PC-9 (cell line): Measurements from ENCODE around the gene NOS1AP. TPM values are rescaled to one million over a fixed set of nuclear protein-coding genes. Genes with fewer than 3 reads are reported as not detected.

Experiments
- BruUV-seq: library from RNA; stranded (reverse); fragments of 400-500 nt; replicated peaks from 2 replicates; lab custom pipeline; 2021; lab: Mats Ljungman, UMichigan
- CTCF ChIA-PET: fragments of 300-600 bp; sonication (Branson Sonifier 250); formaldehyde crosslinking; loops from one replicate; lab custom pipeline; 2022; ENCODE audit warnings: antibody characterized with exemption; lab: Charles Lee
- POLR2A ChIA-PET: fragments of 300-600 bp; sonication (Branson Sonifier 250); formaldehyde crosslinking; loops from one replicate; lab custom pipeline; 2022; ENCODE audit warnings: antibody characterized with exemption; ENCODE audit not compliant: unreplicated experiment; lab: Charles Lee
- DNase-seq, 2 experiments: peaks; one replicate each; pipeline versions ENCODE4 v3.0.0 to v3.0.0-alpha.2; 2015 to 2022; ENCODE audit warnings: mixed read lengths in 1 of 2
- H2AFZ ChIP-seq: fragments of 200-600 bp; sonication (generic); 2 replicates; pipeline ENCODE4 v1.8.1; 2017; ENCODE audit warnings: antibody characterized with exemption
- H3F3A ChIP-seq: fragments of 200-600 bp; sonication (generic); 2 replicates; pipeline ENCODE4 v1.8.1; 2017; ENCODE audit warnings: antibody characterized with exemption, mild to moderate bottlenecking, low read depth; ENCODE audit not compliant: insufficient read depth
- H3K27ac ChIP-seq: fragments of 200-600 bp; sonication (generic); 2 replicates; pipeline ENCODE4 v1.6.1; 2016; ENCODE audit warnings: mixed run types
- H3K27me3 ChIP-seq: fragments of 200-600 bp; sonication (generic); 2 replicates; pipeline ENCODE4 v1.6.1; 2016; ENCODE audit warnings: low read depth, mixed run types; ENCODE audit not compliant: insufficient read depth
- H3K36me3 ChIP-seq: fragments of 200-600 bp; sonication (generic); 2 replicates; pipeline ENCODE4 v1.6.1; 2016; ENCODE audit warnings: low read depth, mixed run types
- H3K4me1 ChIP-seq: fragments of 200-600 bp; sonication (generic); replicated peaks from 2 replicates; pipeline ENCODE4 v1.6.1; 2016; ENCODE audit warnings: mixed run types; ENCODE audit not compliant: insufficient read depth
- H3K4me2 ChIP-seq: fragments of 200-600 bp; sonication (generic); 2 replicates; pipeline ENCODE4 v1.6.1; 2017; ENCODE audit warnings: mixed run types
- H3K4me3 ChIP-seq: fragments of 200-600 bp; sonication (generic); 2 replicates; pipeline ENCODE4 v1.6.1; 2016; ENCODE audit warnings: mixed run types
- H3K79me2 ChIP-seq: fragments of 200-600 bp; sonication (generic); 2 replicates; pipeline ENCODE4 v1.6.1; 2017; ENCODE audit warnings: low read depth, mixed run types
- H3K9me2 ChIP-seq: fragments of 200-600 bp; sonication (generic); 2 replicates; pipeline ENCODE4 v1.8.1; 2017; ENCODE audit warnings: mild to moderate bottlenecking; ENCODE audit not compliant: insufficient read depth
- H3K9me3 ChIP-seq: fragments of 200-600 bp; sonication (generic); 2 replicates; pipeline ENCODE4 v1.8.1; 2016; ENCODE audit warnings: low read depth; ENCODE audit not compliant: insufficient read depth
- H4K20me1 ChIP-seq: fragments of 200-600 bp; sonication (generic); 2 replicates; pipeline ENCODE4 v1.8.1; 2017; ENCODE audit not compliant: insufficient read depth
- EZH2 ChIP-seq: fragments of 200-600 bp; sonication (generic); IDR thresholded peaks from 2 replicates; pipeline ENCODE4 v1.8.0; 2017; ENCODE audit warnings: antibody characterized with exemption, low read depth
- intact Hi-C: fragments of 100-400 bp; cut with micrococcal nuclease; formaldehyde crosslinking; loops from one replicate; pipeline ENCODE4 v1.10.0; 2022; ENCODE audit not compliant: unreplicated experiment
- total RNA-seq: library from RNA; stranded (reverse); gene quantifications from 2 replicates; pipeline ENCODE4 v1.2.3, GENCODE V29; 2021
- TF ChIP-seq, protein P1 (sequence below): fragments of 200-600 bp; sonication (generic); conservative IDR thresholded peaks from 2 replicates; pipeline ENCODE4 v1.6.1; 2017; ENCODE audit warnings: mixed run types, antibody characterized with exemption, mild to moderate bottlenecking, moderate library complexity

The NOS1AP gene
- total RNA-seq, 1 experiment from 2014 or later: 9.9 TPM

DNA sequence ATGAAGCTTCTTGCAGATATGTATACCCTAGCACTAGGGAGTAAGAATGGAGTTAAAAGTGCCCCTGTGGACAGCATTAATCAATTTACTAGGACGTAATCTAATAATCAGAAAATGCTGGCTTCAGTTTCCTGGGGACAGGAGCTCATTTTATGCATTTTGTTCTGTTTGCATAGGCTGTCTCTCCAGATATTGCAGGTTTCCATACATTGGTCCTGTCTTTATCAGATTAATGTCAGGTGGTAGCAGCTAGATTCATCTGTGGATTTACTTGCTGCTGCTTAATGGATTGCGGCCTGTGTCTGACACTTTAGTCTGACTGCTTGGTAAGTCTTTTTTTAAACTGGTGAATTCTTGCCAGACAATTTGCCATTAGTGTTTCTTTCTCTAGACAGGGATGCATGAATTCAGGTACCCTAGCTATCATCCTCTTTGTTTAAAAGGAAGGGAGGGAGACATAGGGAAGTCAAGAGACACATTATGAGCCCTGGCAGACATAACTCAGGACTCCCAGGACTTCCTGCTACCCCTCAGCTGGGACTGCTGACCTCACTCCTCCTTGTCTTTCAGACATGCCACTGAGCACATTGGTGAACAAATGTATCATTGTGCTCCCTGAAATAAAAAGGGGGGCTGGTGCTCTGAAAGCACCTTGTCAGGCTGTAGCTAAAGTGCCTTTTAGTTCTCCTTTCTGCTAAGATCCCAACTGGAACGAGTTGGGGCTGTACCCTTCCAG lies 47.7 kb downstream of the NOS1AP start:
- ChIA-PET POLR2A (no interaction called here), CTCF (no interaction called here)
- no peaks in the 10 kb centered on the region for H3K9me3 ChIP-seq
- H2AFZ ChIP-seq: no peak overlapping the region
- H3K79me2 ChIP-seq: peaks cover 93% of the 10 kb centered on the region
- H3K27ac ChIP-seq: no peak overlapping the region
- peaks cover 18% of the 10 kb centered on the region for H4K20me1 ChIP-seq
- peaks cover 9% of the 10 kb centered on the region; the same call in 1 of the 2 replicates for H3F3A ChIP-seq
- H3K27me3 ChIP-seq: no peaks in the 10 kb centered on the region
- TF ChIP-seq, protein P1, sequence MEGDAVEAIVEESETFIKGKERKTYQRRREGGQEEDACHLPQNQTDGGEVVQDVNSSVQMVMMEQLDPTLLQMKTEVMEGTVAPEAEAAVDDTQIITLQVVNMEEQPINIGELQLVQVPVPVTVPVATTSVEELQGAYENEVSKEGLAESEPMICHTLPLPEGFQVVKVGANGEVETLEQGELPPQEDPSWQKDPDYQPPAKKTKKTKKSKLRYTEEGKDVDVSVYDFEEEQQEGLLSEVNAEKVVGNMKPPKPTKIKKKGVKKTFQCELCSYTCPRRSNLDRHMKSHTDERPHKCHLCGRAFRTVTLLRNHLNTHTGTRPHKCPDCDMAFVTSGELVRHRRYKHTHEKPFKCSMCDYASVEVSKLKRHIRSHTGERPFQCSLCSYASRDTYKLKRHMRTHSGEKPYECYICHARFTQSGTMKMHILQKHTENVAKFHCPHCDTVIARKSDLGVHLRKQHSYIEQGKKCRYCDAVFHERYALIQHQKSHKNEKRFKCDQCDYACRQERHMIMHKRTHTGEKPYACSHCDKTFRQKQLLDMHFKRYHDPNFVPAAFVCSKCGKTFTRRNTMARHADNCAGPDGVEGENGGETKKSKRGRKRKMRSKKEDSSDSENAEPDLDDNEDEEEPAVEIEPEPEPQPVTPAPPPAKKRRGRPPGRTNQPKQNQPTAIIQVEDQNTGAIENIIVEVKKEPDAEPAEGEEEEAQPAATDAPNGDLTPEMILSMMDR: no peak
- no peak for TF ChIP-seq EZH2
- H3K4me2 ChIP-seq: no peak overlapping the region
- BruUV-seq: no TSS peak
- no peaks in the 10 kb centered on the region for H3K4me1 ChIP-seq
- no peaks in the 10 kb centered on the region for H3K9me2 ChIP-seq
- no peak overlapping the region for H3K4me3 ChIP-seq
- DNase-seq: no peak
- intact Hi-C loops: no loop called here
- H3K36me3 ChIP-seq: no peaks in the 10 kb centered on the region

DNA sequence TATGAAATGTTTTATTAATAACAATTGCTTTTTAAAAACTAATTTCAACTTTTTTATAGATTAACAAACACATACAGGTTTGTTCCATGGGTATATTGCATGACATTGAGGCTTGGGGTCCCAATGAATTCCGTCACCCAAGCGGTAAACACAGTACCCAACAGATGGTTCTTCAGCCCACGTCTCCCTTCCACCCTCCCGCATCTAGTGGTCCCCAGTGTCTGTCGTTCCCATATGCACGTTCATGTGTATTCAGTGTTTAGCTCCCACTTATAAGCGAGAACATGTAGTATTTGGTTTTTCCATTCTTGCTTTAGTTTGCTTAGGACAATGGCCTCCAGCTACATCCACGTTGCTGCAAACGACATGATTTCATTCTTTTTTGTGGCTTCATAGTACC lies 48.6 kb downstream of the NOS1AP start:
- Histone ChIP-seq H4K20me1 (peaks cover 12% of the 10 kb centered on the region), H3K27me3 (no peaks in the 10 kb centered on the region), H3K4me2 (no peak overlapping the region), H3K4me1 (no peaks in the 10 kb centered on the region), H3K9me2 (no peaks in the 10 kb centered on the region), H3K4me3 (no peak overlapping the region), H2AFZ (no peak overlapping the region), H3K79me2 (peaks cover 88% of the 10 kb centered on the region), H3K9me3 (no peaks in the 10 kb centered on the region), H3F3A (peaks cover 9% of the 10 kb centered on the region; the same call in 1 of the 2 replicates), H3K36me3 (no peaks in the 10 kb centered on the region), H3K27ac (no peak overlapping the region)
- intact Hi-C loops: no loop called here
- DNase-seq: no peak
- no TSS peak for BruUV-seq
- ChIA-PET POLR2A (no interaction called here), CTCF (no interaction called here)
- no peak for TF ChIP-seq EZH2
- TF ChIP-seq, protein P1: no peak

DNA sequence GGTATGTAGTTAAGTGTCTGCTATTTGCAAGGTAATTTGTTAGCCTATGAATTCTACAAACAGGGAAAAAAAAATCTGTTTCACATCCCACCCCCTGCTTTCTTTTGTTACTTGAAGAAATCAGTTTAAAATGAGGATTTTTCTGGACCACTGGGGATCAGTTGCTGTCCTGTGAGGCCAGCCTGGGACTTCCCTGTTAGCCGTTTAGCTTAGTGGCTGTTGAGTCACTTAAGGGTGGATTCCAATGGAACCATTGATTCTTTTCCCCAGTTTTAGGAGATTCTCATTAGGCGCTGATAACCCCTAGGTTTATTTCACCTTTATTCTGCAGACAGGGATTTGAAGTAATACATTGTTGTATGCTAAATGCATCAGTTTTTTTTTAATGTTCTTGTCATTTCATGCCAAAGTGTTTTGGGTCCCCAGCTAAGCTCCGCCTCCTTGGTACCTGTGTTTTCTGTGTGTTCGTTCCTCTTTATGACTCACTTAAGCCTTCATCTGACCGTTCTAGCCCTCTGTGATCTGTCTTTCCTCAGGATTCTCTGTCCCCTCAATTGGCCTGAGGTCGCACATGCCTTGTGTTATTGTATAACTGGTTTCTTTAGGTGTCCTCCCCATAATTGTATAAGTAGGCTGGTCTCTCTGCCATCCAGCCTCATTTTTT lies 59.3 kb downstream of the NOS1AP start:
- no peak overlapping the region; the same call in 1 of the 2 replicates for H3K27ac ChIP-seq
- no peak for TF ChIP-seq EZH2
- H3K9me2 ChIP-seq: peaks cover 3% of the 10 kb centered on the region; the same call in 1 of the 2 replicates
- no peaks in the 10 kb centered on the region for H3K27me3 ChIP-seq
- H3K4me3 ChIP-seq: no peak overlapping the region
- H3K79me2 ChIP-seq: peaks cover 97% of the 10 kb centered on the region
- H3F3A ChIP-seq: peaks cover 17% of the 10 kb centered on the region
- no peak for DNase-seq
- ChIA-PET POLR2A (interaction anchor here (0.6 kb wide), 2 partner anchors 318 to 324 kb away, joined by 3 to 4 read pairs; no protein-coding TSS in a partner anchor), CTCF (no interaction called here)
- no peak overlapping the region for H2AFZ ChIP-seq
- H3K4me1 ChIP-seq: peaks cover 19% of the 10 kb centered on the region
- peaks cover 9% of the 10 kb centered on the region for H3K9me3 ChIP-seq
- no TSS peak for BruUV-seq
- peaks cover 13% of the 10 kb centered on the region; the same call in 1 of the 2 replicates for H3K36me3 ChIP-seq
- no peaks in the 10 kb centered on the region; the same call in 1 of the 2 replicates for H4K20me1 ChIP-seq
- intact Hi-C loops: no loop called here
- no peak overlapping the region for H3K4me2 ChIP-seq
